ENCODE measurements around the gene TCFL5.

Gene TCFL5

DNA sequence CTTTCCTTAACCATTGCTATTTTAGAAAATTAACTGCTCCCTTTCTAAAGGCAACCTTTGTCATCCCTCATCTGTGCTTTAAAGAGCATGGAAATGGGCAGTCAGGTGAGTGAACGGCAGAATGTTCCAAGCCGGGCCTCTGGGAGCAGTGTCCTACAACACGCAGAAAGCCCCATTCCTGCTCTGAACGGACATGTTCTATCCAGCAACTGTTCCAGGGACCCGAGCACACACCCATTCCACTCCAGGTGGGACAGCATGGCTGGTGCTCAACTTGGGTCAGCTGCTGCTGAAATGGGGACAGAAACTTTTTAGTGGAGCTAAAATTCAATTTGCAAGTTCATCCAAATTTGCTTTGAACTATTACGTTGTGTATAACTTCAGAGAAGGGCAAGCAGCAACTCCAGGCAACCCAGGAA lies 38.0 kb upstream of the TCFL5 start:
- Histone ChIP-seq H3K27me3 (ENCODE audit: low read length) (no peaks in the 10 kb centered on the region), H3K79me2 (ENCODE audit: insufficient read depth, low read length) (no peaks in the 10 kb centered on the region; the same call in 1 of the 2 replicates), H3K36me3 (ENCODE audit: low read length) (peaks cover 4% of the 10 kb centered on the region), H3K27ac (ENCODE audit: low read depth, low read length) (no peak overlapping the region), H4K20me1 (ENCODE audit: low read depth, low read length) (no peaks in the 10 kb centered on the region), H3K9ac (ENCODE audit: low read length) (no peak overlapping the region), H3K9me2 (replicated peaks; ENCODE audit: insufficient read depth, low read length) (no peaks in the 10 kb centered on the region), H3K9me3 (ENCODE audit: insufficient read depth, low read length) (no peaks in the 10 kb centered on the region), H3K4me3 (ENCODE audit: insufficient read depth, low read length, poor library complexity, severe bottlenecking) (no peak overlapping the region), H3F3A (ENCODE audit: insufficient read depth) (peaks cover 16% of the 10 kb centered on the region), H3K4me2 (ENCODE audit: low read depth, low read length, poor library complexity, severe bottlenecking) (no peak overlapping the region), H2AFZ (ENCODE audit: low read depth, low read length, severe bottlenecking) (no peak overlapping the region)
- TF ChIP-seq EZH2phosphoT487 (conservative IDR thresholded peaks at IDR 0.05; ENCODE audit: low read length): no peak
- TF ChIP-seq, protein P1, sequence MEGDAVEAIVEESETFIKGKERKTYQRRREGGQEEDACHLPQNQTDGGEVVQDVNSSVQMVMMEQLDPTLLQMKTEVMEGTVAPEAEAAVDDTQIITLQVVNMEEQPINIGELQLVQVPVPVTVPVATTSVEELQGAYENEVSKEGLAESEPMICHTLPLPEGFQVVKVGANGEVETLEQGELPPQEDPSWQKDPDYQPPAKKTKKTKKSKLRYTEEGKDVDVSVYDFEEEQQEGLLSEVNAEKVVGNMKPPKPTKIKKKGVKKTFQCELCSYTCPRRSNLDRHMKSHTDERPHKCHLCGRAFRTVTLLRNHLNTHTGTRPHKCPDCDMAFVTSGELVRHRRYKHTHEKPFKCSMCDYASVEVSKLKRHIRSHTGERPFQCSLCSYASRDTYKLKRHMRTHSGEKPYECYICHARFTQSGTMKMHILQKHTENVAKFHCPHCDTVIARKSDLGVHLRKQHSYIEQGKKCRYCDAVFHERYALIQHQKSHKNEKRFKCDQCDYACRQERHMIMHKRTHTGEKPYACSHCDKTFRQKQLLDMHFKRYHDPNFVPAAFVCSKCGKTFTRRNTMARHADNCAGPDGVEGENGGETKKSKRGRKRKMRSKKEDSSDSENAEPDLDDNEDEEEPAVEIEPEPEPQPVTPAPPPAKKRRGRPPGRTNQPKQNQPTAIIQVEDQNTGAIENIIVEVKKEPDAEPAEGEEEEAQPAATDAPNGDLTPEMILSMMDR (IDR thresholded peaks at IDR 0.05; ENCODE audit: insufficient read depth, low read length, poor library complexity, severe bottlenecking): no peak

DNA sequence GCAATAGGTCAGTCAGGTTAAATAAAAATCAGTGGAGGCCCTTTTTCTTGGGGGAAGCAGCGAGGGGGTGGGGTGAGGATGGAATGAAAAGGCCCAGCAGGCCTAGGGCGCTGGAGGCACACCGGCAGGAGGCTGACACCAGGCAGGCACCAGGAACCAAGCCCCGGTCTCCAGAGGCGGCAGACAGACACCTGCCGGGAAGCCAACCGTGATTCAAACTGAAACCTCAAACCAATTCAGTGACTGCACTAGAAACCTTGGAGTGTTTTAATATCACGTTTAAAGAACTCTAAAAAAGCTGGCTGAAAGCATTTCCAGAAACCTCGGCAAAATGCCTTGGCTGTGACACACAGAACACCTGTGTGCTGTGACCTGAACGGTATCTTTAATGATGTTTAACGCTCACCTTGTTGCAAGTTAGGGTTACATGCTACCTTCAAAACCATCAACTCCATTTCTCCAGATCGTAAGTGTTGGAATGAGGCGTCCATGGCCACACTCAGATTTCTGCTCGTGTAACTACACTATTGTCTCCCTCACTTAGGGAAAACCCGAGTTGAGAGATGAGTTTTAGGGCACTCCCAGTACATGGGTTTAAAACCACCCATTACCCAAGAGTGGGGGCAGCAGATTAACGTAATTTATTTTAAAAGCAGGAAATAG lies 37.5 kb upstream of the TCFL5 start:
- no peaks in the 10 kb centered on the region for H3K9me2 ChIP-seq (replicated peaks; ENCODE audit: insufficient read depth, low read length)
- peaks cover 16% of the 10 kb centered on the region for H3F3A ChIP-seq (ENCODE audit: insufficient read depth)
- peaks cover 8% of the 10 kb centered on the region for H3K36me3 ChIP-seq (ENCODE audit: low read length)
- H3K4me2 ChIP-seq (ENCODE audit: low read depth, low read length, poor library complexity, severe bottlenecking): no peak overlapping the region
- no peak for TF ChIP-seq EZH2phosphoT487 (conservative IDR thresholded peaks at IDR 0.05; ENCODE audit: low read length)
- TF ChIP-seq, protein P1 (IDR thresholded peaks at IDR 0.05; ENCODE audit: insufficient read depth, low read length, poor library complexity, severe bottlenecking): no peak
- no peaks in the 10 kb centered on the region; the same call in 1 of the 2 replicates for H3K79me2 ChIP-seq (ENCODE audit: insufficient read depth, low read length)
- no peaks in the 10 kb centered on the region for H3K9me3 ChIP-seq (ENCODE audit: insufficient read depth, low read length)
- no peaks in the 10 kb centered on the region for H3K27me3 ChIP-seq (ENCODE audit: low read length)
- no peak overlapping the region for H2AFZ ChIP-seq (ENCODE audit: low read depth, low read length, severe bottlenecking)
- no peak overlapping the region for H3K27ac ChIP-seq (ENCODE audit: low read depth, low read length)
- H3K4me3 ChIP-seq (ENCODE audit: insufficient read depth, low read length, poor library complexity, severe bottlenecking): no peak overlapping the region
- no peaks in the 10 kb centered on the region for H4K20me1 ChIP-seq (ENCODE audit: low read depth, low read length)
- no peak overlapping the region for H3K9ac ChIP-seq (ENCODE audit: low read length)

DNA sequence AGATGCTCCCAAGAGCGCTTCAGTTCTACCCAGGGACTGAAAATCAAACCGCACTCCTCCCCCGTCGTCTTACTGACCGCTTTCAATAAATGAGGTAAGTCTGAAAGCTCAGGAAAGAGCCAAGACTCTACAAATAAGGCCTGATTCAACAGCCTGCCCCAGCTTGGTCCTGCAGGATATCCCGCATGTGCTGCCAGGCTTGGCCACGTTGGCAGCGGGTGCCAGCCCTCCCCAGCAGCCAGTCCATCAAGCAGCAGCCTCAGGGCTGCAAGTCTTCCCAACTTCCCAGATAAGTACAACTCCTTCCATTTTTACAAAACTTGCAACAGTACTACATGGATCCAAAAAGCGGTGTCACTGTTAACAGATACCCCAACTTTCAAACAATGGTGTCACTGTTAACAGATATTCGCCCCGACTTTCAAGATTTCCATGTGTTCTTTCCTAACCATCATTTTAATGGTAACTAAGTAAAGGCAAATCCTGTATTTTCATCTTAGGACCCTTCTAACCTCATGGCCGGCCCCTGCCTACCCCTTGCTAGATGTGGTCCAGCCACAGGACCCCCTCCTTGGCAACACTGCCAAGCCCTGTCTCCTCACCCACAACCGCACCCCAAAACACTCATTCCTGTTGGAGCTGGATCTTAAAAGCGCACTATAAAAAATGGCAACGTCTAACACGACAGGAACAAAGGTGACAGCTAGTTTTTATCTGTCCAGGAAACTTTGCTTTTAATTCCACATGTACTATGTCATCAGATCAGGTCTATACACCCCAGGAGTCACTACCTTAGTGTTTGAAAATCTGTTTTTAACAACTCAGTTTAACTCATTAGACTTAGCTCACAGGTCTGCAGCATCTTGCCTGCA lies 36.7 kb upstream of the TCFL5 start:
- Histone ChIP-seq H3K4me3 (ENCODE audit: insufficient read depth, low read length, poor library complexity, severe bottlenecking) (no peak overlapping the region), H3K9me3 (ENCODE audit: insufficient read depth, low read length) (no peaks in the 10 kb centered on the region), H3K36me3 (ENCODE audit: low read length) (peaks cover 5% of the 10 kb centered on the region), H3K9ac (ENCODE audit: low read length) (no peak overlapping the region), H3K9me2 (replicated peaks; ENCODE audit: insufficient read depth, low read length) (no peaks in the 10 kb centered on the region), H3K27ac (ENCODE audit: low read depth, low read length) (no peak overlapping the region), H3K4me2 (ENCODE audit: low read depth, low read length, poor library complexity, severe bottlenecking) (no peak overlapping the region), H3F3A (ENCODE audit: insufficient read depth) (peaks cover 16% of the 10 kb centered on the region), H3K79me2 (ENCODE audit: insufficient read depth, low read length) (no peaks in the 10 kb centered on the region; the same call in 1 of the 2 replicates), H3K27me3 (ENCODE audit: low read length) (no peaks in the 10 kb centered on the region), H4K20me1 (ENCODE audit: low read depth, low read length) (no peaks in the 10 kb centered on the region), H2AFZ (ENCODE audit: low read depth, low read length, severe bottlenecking) (no peak overlapping the region)
- no peak for TF ChIP-seq EZH2phosphoT487 (conservative IDR thresholded peaks at IDR 0.05; ENCODE audit: low read length)
- TF ChIP-seq, protein P1 (IDR thresholded peaks at IDR 0.05; ENCODE audit: insufficient read depth, low read length, poor library complexity, severe bottlenecking): no peak

All from SU-DHL-6 (cell line).